ENCODE data around the gene IKZF3.

DNA sequence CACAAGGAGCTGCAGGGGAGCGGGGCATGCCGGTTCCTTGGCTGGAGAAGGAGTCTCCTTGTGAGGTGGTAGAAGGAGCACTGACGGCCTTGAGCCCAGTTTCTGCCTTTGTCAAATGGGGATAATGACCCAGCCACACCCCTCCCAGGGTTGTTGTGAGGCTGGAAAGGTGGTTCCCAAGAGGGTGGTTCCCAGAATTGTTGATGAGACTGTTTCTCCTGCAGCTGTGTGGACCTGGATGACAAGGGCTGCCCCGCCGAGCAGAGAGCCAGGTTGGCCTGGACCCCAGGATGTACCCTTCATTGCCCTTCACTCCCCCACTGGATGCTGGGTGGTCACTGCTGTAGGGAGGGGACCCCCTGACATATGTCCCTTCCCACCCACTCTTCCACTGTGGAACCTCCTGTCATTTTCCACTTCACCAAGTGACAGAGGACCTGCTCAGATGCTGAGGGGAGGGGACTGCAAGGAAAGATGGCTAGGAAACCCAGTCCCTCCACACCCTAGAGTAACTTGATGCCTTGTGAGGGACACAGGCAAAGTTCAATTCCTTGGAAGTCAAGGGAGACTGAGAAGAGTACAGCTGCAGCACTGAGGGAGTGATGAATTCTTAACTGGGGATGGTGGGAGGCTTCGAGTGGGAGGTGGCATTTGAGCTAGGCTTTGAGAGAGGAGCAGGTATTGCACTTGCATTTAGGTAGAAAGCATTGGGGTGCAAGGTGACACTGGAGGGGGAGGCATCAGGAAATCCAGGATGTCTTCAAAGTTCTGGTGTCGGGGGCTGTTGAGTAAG lies 144.4 kb downstream of the IKZF3 start:
- TF ChIP-seq, protein P1, sequence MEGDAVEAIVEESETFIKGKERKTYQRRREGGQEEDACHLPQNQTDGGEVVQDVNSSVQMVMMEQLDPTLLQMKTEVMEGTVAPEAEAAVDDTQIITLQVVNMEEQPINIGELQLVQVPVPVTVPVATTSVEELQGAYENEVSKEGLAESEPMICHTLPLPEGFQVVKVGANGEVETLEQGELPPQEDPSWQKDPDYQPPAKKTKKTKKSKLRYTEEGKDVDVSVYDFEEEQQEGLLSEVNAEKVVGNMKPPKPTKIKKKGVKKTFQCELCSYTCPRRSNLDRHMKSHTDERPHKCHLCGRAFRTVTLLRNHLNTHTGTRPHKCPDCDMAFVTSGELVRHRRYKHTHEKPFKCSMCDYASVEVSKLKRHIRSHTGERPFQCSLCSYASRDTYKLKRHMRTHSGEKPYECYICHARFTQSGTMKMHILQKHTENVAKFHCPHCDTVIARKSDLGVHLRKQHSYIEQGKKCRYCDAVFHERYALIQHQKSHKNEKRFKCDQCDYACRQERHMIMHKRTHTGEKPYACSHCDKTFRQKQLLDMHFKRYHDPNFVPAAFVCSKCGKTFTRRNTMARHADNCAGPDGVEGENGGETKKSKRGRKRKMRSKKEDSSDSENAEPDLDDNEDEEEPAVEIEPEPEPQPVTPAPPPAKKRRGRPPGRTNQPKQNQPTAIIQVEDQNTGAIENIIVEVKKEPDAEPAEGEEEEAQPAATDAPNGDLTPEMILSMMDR (optimal IDR thresholded peaks at IDR 0.05 in 1 of 3, IDR thresholded peaks at IDR 0.05 in 1 of 3, conservative IDR thresholded peaks at IDR 0.05 in 1 of 3; ENCODE audit: extremely low read depth in 1 of 3, insufficient read depth in 2 of 3, low read length in 3 of 3): no peak
- TF ChIP-seq EZH2 (IDR thresholded peaks at IDR 0.05; ENCODE audit: low read length): no peak

All from keratinocyte (primary cell).